Bladder microvascular endothelial cell (primary cell): ENCODE data around the gene ZNF284. TPM values are rescaled to one million over a fixed set of nuclear protein-coding genes. Genes with fewer than 3 reads are reported as not detected.

ENCODE experiments used
- total RNA-seq: library from RNA; depleted of rRNA; stranded (reverse); fragments of >200 nt; gene quantifications from 2 replicates; pipeline ENCODE4 v1.2.3, GENCODE V29; 2014

ZNF284 gene
- 2.1 and 3.7 TPM in 2 replicates for total RNA-seq

GRCh38 chr19:44071824-44072542 lies at the start of gene ZNF284:
Gene ZNF284, plus strand, starts transcription at chr19:44072159. Its CDS starts 4,231 bp downstream, at chr19:44076390.

GRCh38 chr19:44025217-44025936 lies 46.6 kb upstream of the ZNF284 start, which contains the start of gene ZNF222:
Gene ZNF222, plus strand, starts transcription at chr19:44025379. Its CDS starts 58 bp downstream, at chr19:44025437.

GRCh38 chr19:44051650-44052402 lies 20.1 kb upstream of the ZNF284 start, which contains the start of gene ZNF223:
Gene ZNF223, plus strand, starts transcription at chr19:44052036. Its CDS starts 3,141 bp downstream, at chr19:44055177.

GRCh38 chr19:44093931-44094765 lies 22.2 kb downstream of the ZNF284 start, which contains the start of gene ZNF224:
Gene ZNF224, plus strand, starts transcription at chr19:44094361. Its CDS starts 3,513 bp downstream, at chr19:44097874.

GRCh38 chr19:44113138-44113783 lies 41.3 kb downstream of the ZNF284 start, which contains the start of gene ZNF225:
Gene ZNF225, plus strand, starts transcription at chr19:44113399. Its CDS starts 2,429 bp downstream, at chr19:44115828.

Other genes with a start within 250 kb of the ZNF284 start
- gene ZNF283, start 244.8 kb upstream of the ZNF284 start, total RNA-seq: 5.0 and 12.3 TPM in 2 replicates
- 0.16 and 0.69 TPM in 2 replicates for gene ZNF404, start 188.2 kb upstream of the ZNF284 start, total RNA-seq
- gene ZNF45, start 136.9 kb upstream of the ZNF284 start, total RNA-seq: 11.5 and 19.4 TPM in 2 replicates
- gene ZNF221, start 120.9 kb upstream of the ZNF284 start, total RNA-seq: 3.2 and 8.1 TPM in 2 replicates
- 3.9 and 7.8 TPM in 2 replicates for gene ZNF155, start 88.0 kb upstream of the ZNF284 start, total RNA-seq
- 2.1 and 4.5 TPM in 2 replicates for gene ZNF230, start 69.2 kb upstream of the ZNF284 start, total RNA-seq
- gene ZNF222, start 46.8 kb upstream of the ZNF284 start, total RNA-seq: 3.6 and 5.9 TPM in 2 replicates
- gene ZNF223, start 20.1 kb upstream of the ZNF284 start, total RNA-seq: 2.8 and 6.5 TPM in 2 replicates
- gene ZNF224, start 22.2 kb downstream of the ZNF284 start, total RNA-seq: 18.9 and 29.8 TPM in 2 replicates
- gene ZNF225, start 41.2 kb downstream of the ZNF284 start, total RNA-seq: 4.0 and 7.1 TPM in 2 replicates
- 6.0 and 16.7 TPM in 2 replicates for gene ZNF234, start 69.4 kb downstream of the ZNF284 start, total RNA-seq
- gene ZNF226, start 92.9 kb downstream of the ZNF284 start, total RNA-seq: 11.7 and 14.4 TPM in 2 replicates
- gene ZNF227, start 140.4 kb downstream of the ZNF284 start, total RNA-seq: 13.4 and 22.0 TPM in 2 replicates
- gene ZNF233, start 187.7 kb downstream of the ZNF284 start, total RNA-seq: 0.81 and 2.9 TPM in 2 replicates
- gene ZNF235, start 232.9 kb downstream of the ZNF284 start, total RNA-seq: 2.6 and 9.3 TPM in 2 replicates